Endothelial cell (in vitro differentiated cells): ENCODE results near the gene AURKAIP1. TPM values are rescaled to one million over a fixed set of nuclear protein-coding genes. Genes with fewer than 3 reads are reported as not detected.

ENCODE experiments used
- DNase-seq: peaks from one replicate; pipeline ENCODE4 v3.0.0; 2021; ENCODE audit warnings: low spot score
- H3K27ac Mint-ChIP-seq: one replicate; pipeline ENCODE4 v1.8.0; 2021; ENCODE audit warnings: mixed read lengths, inconsistent platforms; ENCODE audit not compliant: unreplicated experiment
- H3K27me3 Mint-ChIP-seq: one replicate; pipeline ENCODE4 v1.8.0; 2021; ENCODE audit warnings: mild to moderate bottlenecking, moderate library complexity, mixed read lengths, inconsistent platforms; ENCODE audit not compliant: unreplicated experiment
- H3K36me3 Mint-ChIP-seq: one replicate; pipeline ENCODE4 v1.8.0; 2021; ENCODE audit warnings: mild to moderate bottlenecking, low read depth, mixed read lengths, inconsistent platforms; ENCODE audit not compliant: unreplicated experiment
- H3K4me1 Mint-ChIP-seq: one replicate; pipeline ENCODE4 v1.8.0; 2021; ENCODE audit warnings: mild to moderate bottlenecking, mixed read lengths, inconsistent platforms; ENCODE audit not compliant: unreplicated experiment
- H3K4me3 Mint-ChIP-seq: one replicate; pipeline ENCODE4 v1.8.0; 2021; ENCODE audit warnings: mild to moderate bottlenecking, mixed read lengths, inconsistent platforms; ENCODE audit not compliant: unreplicated experiment
- H3K9me3 Mint-ChIP-seq: one replicate; pipeline ENCODE4 v1.8.0; 2021; ENCODE audit warnings: mixed read lengths, inconsistent platforms; ENCODE audit not compliant: unreplicated experiment
- total RNA-seq: library from RNA; stranded (reverse); fragmentation: NEBNext Ultra II Directional; extraction: Animal tissue kit (Norgen Biotek cat#: 25700); gene quantifications from one replicate; pipeline ENCODE4 v1.2.1, GENCODE V29; 2021; ENCODE audit not compliant: unreplicated experiment
- TF ChIP-seq, protein P1 (sequence below): fragments of 200-600 bp; sonication (generic); IDR thresholded peaks from one replicate; pipeline ENCODE4 v1.5.0; 2021; ENCODE audit warnings: antibody characterized with exemption; ENCODE audit not compliant: unreplicated experiment

AURKAIP1 gene
- total RNA-seq, 1 donor from 2014 or later, result 128 TPM

DNA sequence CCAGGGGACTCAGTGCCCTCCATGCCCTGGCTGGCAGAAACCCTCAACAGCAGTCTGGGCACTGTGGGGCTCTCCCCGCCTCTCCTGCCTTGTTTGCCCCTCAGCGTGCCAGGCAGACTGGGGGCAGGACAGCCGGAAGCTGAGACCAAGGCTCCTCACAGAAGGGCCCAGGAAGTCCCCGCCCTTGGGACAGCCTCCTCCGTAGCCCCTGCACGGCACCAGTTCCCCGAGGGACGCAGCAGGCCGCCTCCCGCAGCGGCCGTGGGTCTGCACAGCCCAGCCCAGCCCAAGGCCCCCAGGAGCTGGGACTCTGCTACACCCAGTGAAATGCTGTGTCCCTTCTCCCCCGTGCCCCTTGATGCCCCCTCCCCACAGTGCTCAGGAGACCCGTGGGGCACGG, 46.8 kb downstream of the AURKAIP1 start:
- H3K36me3 Mint-ChIP-seq, result peaks cover 13% of the 10 kb centered on the region
- TF ChIP-seq, protein P1, sequence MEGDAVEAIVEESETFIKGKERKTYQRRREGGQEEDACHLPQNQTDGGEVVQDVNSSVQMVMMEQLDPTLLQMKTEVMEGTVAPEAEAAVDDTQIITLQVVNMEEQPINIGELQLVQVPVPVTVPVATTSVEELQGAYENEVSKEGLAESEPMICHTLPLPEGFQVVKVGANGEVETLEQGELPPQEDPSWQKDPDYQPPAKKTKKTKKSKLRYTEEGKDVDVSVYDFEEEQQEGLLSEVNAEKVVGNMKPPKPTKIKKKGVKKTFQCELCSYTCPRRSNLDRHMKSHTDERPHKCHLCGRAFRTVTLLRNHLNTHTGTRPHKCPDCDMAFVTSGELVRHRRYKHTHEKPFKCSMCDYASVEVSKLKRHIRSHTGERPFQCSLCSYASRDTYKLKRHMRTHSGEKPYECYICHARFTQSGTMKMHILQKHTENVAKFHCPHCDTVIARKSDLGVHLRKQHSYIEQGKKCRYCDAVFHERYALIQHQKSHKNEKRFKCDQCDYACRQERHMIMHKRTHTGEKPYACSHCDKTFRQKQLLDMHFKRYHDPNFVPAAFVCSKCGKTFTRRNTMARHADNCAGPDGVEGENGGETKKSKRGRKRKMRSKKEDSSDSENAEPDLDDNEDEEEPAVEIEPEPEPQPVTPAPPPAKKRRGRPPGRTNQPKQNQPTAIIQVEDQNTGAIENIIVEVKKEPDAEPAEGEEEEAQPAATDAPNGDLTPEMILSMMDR, result no peak
- H3K27ac Mint-ChIP-seq, result no peak overlapping the region
- H3K27me3 Mint-ChIP-seq, result peaks cover 19% of the 10 kb centered on the region
- H3K4me1 Mint-ChIP-seq, result peaks cover 12% of the 10 kb centered on the region
- no peak for DNase-seq
- no peak overlapping the region for H3K4me3 Mint-ChIP-seq
- H3K9me3 Mint-ChIP-seq, result no peaks in the 10 kb centered on the region

DNA sequence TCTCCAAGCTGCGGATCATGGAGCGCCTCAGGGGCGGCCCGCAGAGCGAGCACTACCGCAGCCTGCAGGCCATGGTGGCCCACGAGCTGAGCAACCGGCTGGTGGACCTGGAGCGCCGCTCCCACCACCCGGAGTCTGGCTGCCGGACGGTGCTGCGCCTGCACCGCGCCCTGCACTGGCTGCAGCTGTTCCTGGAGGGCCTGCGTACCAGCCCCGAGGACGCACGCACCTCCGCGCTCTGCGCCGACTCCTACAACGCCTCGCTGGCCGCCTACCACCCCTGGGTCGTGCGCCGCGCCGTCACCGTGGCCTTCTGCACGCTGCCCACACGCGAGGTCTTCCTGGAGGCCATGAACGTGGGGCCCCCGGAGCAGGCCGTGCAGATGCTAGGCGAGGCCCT, 47.7 kb downstream of the AURKAIP1 start:
- TF ChIP-seq, protein P1, result no peak
- H3K27me3 Mint-ChIP-seq, result peaks cover 20% of the 10 kb centered on the region
- no peak for DNase-seq
- H3K4me1 Mint-ChIP-seq, result peaks cover 12% of the 10 kb centered on the region
- H3K4me3 Mint-ChIP-seq, result no peak overlapping the region
- no peaks in the 10 kb centered on the region for H3K9me3 Mint-ChIP-seq
- peaks cover 14% of the 10 kb centered on the region for H3K36me3 Mint-ChIP-seq
- H3K27ac Mint-ChIP-seq, result no peak overlapping the region

DNA sequence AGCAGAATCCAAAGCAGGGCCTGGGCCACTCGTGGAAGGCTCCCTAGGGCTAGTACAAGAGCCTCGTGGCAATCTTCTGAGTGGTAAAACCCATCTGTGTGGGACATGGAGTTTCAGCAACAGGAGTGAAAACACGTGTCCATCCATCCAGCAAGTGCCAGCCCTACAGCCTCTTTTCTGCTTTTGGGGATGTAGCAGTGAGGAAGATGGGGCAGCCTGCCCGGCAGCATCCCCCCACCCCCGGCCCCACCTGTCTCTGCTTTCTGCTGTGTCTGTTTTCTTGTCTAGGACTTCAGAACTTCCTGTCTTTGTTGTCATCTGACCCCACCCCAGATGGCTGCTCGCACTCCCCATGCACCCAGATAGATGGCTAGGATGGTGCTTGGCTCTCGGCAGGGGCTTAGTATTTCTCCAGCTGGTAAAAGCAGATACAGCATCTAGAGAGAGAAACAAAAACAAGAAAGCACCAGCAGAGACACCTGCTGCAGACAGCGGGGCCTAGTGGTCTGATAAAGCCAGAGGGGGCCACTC, 48.9 kb downstream of the AURKAIP1 start:
- Mint-ChIP-seq H3K9me3 (no peaks in the 10 kb centered on the region), H3K36me3 (peaks cover 14% of the 10 kb centered on the region), H3K27me3 (peaks cover 23% of the 10 kb centered on the region), H3K4me3 (peak overlapping the region; percentile 86), H3K4me1 (peaks cover 16% of the 10 kb centered on the region), H3K27ac (no peak overlapping the region)
- no peak for DNase-seq
- TF ChIP-seq, protein P1, result no peak

DNA sequence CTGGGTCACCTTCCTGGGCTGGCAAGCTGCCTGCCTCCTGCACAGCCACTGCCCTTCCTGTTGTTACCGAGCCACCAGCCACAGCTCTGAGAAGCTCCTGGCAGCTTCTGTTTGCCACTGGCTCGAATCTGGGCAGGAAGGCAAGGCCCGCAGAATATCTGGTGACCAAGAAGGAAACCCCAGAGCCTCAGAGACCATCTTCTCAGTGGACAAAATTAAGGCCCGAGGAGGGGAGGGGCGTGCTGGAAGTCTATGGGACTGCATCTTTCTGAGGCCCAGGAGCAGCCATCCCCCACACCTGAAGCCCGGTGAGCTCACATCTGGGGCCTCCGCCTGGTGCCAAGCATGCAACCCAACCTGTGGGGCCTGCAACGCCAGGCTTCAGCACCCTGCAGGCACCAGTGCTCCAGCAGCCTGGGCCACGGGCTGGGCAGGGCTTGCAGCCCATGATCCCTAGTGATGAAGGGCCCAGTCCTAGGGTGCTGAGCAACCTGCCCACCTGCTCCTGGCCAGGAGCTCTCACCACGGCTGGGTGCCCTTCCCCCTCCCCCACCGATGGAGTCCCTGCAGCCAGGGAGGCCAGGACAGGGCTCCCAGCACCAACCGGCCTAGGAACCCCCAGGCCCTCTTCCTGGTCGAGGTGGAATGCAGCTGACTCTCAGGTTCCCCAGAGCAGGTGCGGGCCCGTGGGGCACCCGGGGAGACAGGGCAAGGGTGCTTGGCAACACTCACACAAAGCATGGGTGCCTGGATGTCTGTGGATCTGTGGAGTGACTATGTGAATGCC, 49.5 kb downstream of the AURKAIP1 start:
- TF ChIP-seq, protein P1, result no peak

More for the DNA sequence above, 49.5 kb downstream of the AURKAIP1 start:
- no peak overlapping the region for H3K27ac Mint-ChIP-seq
- H3K4me1 Mint-ChIP-seq, result peaks cover 16% of the 10 kb centered on the region
- H3K36me3 Mint-ChIP-seq, result peaks cover 14% of the 10 kb centered on the region
- no peak for DNase-seq
- H3K27me3 Mint-ChIP-seq, result peaks cover 20% of the 10 kb centered on the region
- H3K4me3 Mint-ChIP-seq, result peak overlapping the region; percentile 85
- no peaks in the 10 kb centered on the region for H3K9me3 Mint-ChIP-seq
